Mucosa of descending colon (tissue), 3 donors: ENCODE results near the gene F10. TPM values are rescaled to one million over a fixed set of nuclear protein-coding genes. Genes with fewer than 3 reads are reported as not detected.
"Not testable (repeated sequence)": the region's sequence is repeated elsewhere in the genome, so short reads cannot be mapped to it uniquely, and the experiment has no call there.

Experiments used
- ATAC-seq: fragments of 200-7000 bp; cut with Tn5 transposase; one replicate; pipeline ENCODE4 v1.9.1; 2020; ENCODE audit warnings: mild to moderate bottlenecking, moderate library complexity
- DNase-seq, 3 donors: peaks; one replicate each; pipeline ENCODE4 v3.0.0-alpha.2; 2020
- H3K36me3 ChIP-seq: fragments of 200-600 bp; one replicate; pipeline ENCODE4 v1.8.0; 2021; ENCODE audit warnings: low read depth, mild to moderate bottlenecking
- H3K4me1 ChIP-seq: fragments of 200-600 bp; one replicate; pipeline ENCODE4 v1.8.0; 2021; ENCODE audit warnings: low read depth, mild to moderate bottlenecking
- H3K4me3 ChIP-seq: fragments of 200-600 bp; one replicate; pipeline ENCODE4 v1.8.0; 2021; ENCODE audit warnings: mild to moderate bottlenecking
- H3K9me3 ChIP-seq: fragments of 200-600 bp; one replicate; pipeline ENCODE4 v1.8.0; 2021; ENCODE audit warnings: mild to moderate bottlenecking
- intact Hi-C, 2 donors: fragments of 100-400 bp; cut with DNase I in 1 of 2; cut with micrococcal nuclease in 1 of 2; formaldehyde crosslinking; loops; one replicate each; pipeline versions ENCODE4 v1.11.0 to v1.11.1; 2022; cut with DNase I, micrococcal nuclease
- total RNA-seq, 3 donors: library from RNA; stranded (reverse); fragmentation: NEBNext Ultra II Directional in 2 of 3; extraction: Animal tissue kit (Norgen Biotek cat#: 25700) in 2 of 3; gene quantifications; one replicate each; pipeline versions ENCODE4 v1.2.1 to v1.2.4, GENCODE V29; 2021 to 2023
- TF ChIP-seq, protein P1 (sequence below): fragments of 200-600 bp; IDR thresholded peaks from one replicate; pipeline ENCODE4 v1.8.0; 2022; ENCODE audit warnings: antibody characterized with exemption, mild to moderate bottlenecking
- donor health status: DM: no; HTN: no; CAD: no; lungs with moderate emphysema.
- donor health status: DM: no; HTN: no; CAD: no.
- donor health status: DM: no; HTN: yes; CAD: no.

The F10 gene
- total RNA-seq, 3 donors from 2014 or later: 1.3 to 3.5 (median 2.0) TPM

GRCh38 chr13:113110852-113111315 lies 11.7 kb upstream of the F10 start:
- TF ChIP-seq, protein P1, sequence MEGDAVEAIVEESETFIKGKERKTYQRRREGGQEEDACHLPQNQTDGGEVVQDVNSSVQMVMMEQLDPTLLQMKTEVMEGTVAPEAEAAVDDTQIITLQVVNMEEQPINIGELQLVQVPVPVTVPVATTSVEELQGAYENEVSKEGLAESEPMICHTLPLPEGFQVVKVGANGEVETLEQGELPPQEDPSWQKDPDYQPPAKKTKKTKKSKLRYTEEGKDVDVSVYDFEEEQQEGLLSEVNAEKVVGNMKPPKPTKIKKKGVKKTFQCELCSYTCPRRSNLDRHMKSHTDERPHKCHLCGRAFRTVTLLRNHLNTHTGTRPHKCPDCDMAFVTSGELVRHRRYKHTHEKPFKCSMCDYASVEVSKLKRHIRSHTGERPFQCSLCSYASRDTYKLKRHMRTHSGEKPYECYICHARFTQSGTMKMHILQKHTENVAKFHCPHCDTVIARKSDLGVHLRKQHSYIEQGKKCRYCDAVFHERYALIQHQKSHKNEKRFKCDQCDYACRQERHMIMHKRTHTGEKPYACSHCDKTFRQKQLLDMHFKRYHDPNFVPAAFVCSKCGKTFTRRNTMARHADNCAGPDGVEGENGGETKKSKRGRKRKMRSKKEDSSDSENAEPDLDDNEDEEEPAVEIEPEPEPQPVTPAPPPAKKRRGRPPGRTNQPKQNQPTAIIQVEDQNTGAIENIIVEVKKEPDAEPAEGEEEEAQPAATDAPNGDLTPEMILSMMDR: no peak
- Histone ChIP-seq H3K4me3 (no peak overlapping the region), H3K4me1 (peaks cover 6% of the 10 kb centered on the region), H3K36me3 (no peaks in the 10 kb centered on the region), H3K9me3 (no peaks in the 10 kb centered on the region)
- ATAC-seq (no peak), DNase-seq (peak in 1 of 3 donors; percentile 21)
- intact Hi-C loops: no loop called here

DNA sequence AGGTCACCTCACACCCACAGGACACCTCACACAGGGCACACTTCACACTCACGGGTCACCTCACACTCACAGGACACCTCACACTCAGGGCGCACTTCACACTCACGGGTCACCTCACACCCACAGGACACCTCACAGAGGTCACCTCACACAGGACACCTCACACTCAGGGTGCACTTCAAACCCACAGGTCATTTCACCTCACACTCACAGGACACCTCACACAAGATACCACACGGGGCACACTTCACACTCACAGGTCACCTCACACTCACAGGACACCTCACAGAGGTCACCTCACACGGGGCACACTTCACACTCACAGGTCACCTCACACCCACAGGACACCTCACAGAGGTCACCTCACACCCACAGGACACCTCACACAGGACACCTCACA lies 10.8 kb upstream of the F10 start:
- DNase-seq: peak in 1 of 3 donors; percentile 3
- H3K36me3 ChIP-seq, H3K4me1 ChIP-seq, ATAC-seq, intact Hi-C loops, H3K9me3 ChIP-seq, H3K4me3 ChIP-seq: not testable (repeated sequence)

GRCh38 chr13:113112475-113112874 lies 10.1 kb upstream of the F10 start:
- H3K9me3 ChIP-seq, ATAC-seq, H3K4me3 ChIP-seq, intact Hi-C loops, H3K36me3 ChIP-seq, H3K4me1 ChIP-seq: not testable (repeated sequence)
- DNase-seq: peak in 1 of 3 donors; percentile 3

GRCh38 chr13:113112893-113113845 lies 9.4 kb upstream of the F10 start:
- intact Hi-C loops: no loop called here
- Histone ChIP-seq H3K4me3 (no peak overlapping the region), H3K36me3 (no peaks in the 10 kb centered on the region), H3K9me3 (no peaks in the 10 kb centered on the region), H3K4me1 (peaks cover 6% of the 10 kb centered on the region)
- DNase-seq (peak in 1 of 3 donors; percentile 20), ATAC-seq (no peak)
- TF ChIP-seq, protein P1: no peak

DNA sequence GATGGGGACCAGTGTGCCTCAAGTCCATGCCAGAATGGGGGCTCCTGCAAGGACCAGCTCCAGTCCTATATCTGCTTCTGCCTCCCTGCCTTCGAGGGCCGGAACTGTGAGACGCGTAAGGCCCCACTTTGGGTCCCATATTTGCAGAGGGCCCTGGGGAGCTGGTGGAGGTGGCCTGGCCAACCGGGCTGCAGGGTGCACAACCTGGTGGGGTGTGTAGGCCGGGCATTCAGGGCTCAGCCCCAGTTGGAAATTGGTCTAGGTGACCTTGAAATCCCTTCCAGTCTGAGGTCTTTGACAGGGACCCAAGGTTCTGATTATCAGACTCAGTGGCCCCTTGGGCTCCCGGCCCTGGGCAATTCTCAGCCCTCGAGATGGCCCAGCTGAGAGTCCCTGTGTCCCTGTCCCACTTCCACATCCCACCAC lies 8.7 kb upstream of the F10 start:
- intact Hi-C loops: no loop called here
- no peaks in the 10 kb centered on the region for H3K9me3 ChIP-seq
- DNase-seq: peak in 2 of 3 donors; percentile 3 to 23

DNA sequence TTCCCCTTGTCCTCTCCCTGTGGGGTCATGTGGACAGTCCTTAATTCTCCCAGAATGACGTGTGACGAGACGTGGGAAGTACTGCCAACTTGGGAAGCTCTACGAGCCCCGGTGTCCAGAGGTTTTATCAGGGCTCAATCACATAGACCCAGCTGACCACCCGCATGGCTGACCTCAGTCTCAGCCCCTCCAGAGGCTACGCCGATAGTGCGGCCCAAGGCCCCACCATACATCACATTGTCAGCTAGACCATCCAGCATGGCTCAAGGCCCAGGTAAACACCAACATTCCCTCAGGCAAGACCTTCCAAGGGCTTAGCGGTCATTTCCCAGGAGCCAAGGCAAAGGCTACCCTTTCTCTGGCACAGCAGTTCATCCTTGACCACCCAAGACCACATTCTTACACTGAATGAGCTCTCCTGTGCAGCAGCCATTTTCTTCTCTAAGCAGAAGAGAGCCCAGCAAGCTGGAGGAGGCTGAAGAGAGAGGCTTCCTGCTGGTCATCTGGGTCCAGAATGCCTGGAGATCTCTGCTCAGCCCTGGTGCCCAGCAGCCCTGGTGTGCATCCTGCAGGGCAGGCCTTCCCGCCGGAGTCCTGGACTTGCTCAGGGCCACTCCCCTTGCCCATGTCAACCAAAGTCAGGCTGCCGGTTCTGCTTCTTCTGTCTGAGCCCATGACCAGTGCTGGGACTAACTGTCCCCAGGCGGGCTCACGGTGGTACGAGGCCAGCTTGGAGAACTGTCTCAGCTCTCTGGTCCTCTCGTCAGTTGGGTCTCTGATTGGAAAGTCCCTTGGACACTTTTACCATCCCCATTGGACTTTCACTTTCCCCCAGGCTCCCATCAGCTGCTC lies 7.9 kb upstream of the F10 start:
- TF ChIP-seq, protein P1: no peak

More for the DNA sequence above, 8.7 kb upstream of the F10 start:
- H3K36me3 ChIP-seq: no peaks in the 10 kb centered on the region
- TF ChIP-seq, protein P1: no peak
- ATAC-seq: no peak
- peaks cover 6% of the 10 kb centered on the region for H3K4me1 ChIP-seq
- no peak overlapping the region for H3K4me3 ChIP-seq

More for the DNA sequence above, 7.9 kb upstream of the F10 start:
- intact Hi-C loops: no loop called here
- Histone ChIP-seq H3K36me3 (no peaks in the 10 kb centered on the region), H3K4me3 (no peak overlapping the region), H3K4me1 (peaks cover 6% of the 10 kb centered on the region), H3K9me3 (no peaks in the 10 kb centered on the region)
- DNase-seq (no peak), ATAC-seq (no peak)
